IMR-90 (cell line): Measurements from ENCODE around the gene FXYD3. TPM values are rescaled to one million over a fixed set of nuclear protein-coding genes. Genes with fewer than 3 reads are reported as not detected.
A peak's percentile ranks its signal among the peaks of the same experiment; 100 is the strongest.

Source experiments
- ATAC-seq: fragments of 200-7000 bp; cut with Tn5 transposase; 2 replicates; pipeline ENCODE4 v1.9.1; 2020; ENCODE audit warnings: low read depth, mild to moderate bottlenecking, moderate library complexity
- BruUV-seq: library from RNA; stranded (reverse); fragments of 400-500 nt; replicated peaks from 2 replicates; lab custom pipeline; 2021; lab: Mats Ljungman, UMichigan
- CTCF ChIA-PET: fragments of 300-600 bp; formaldehyde crosslinking; extraction: SDS; loops from one replicate; lab custom pipeline; 2021; ENCODE audit warnings: antibody characterized with exemption; lab: Yijun Ruan, JAX
- POLR2A ChIA-PET: fragments of 300-600 bp; sonication (Branson Sonifier 250); formaldehyde crosslinking; loops from one replicate; lab custom pipeline; 2022; ENCODE audit warnings: antibody characterized with exemption; ENCODE audit not compliant: unreplicated experiment; lab: Charles Lee
- DNase-seq: peaks from one replicate; pipeline ENCODE4 v3.0.0; 2013
- H2AFZ ChIP-seq: replicated peaks from 2 replicates; pipeline ENCODE3; 2013; ENCODE audit warnings: low read length, mild to moderate bottlenecking; ENCODE audit not compliant: poor library complexity
- H2AK5ac ChIP-seq: 2 replicates; pipeline ENCODE4 v1.6.1; 2013; ENCODE audit warnings: low read depth, low read length, inconsistent platforms
- H2AK9ac ChIP-seq: replicated peaks from 2 replicates; pipeline ENCODE3; 2013; ENCODE audit warnings: mild to moderate bottlenecking, low read depth, low read length, moderate library complexity; ENCODE audit not compliant: poor library complexity
- H2BK120ac ChIP-seq: 2 replicates; pipeline ENCODE4 v1.6.1; 2013; ENCODE audit warnings: low read depth, low read length, inconsistent platforms
- H2BK15ac ChIP-seq: 3 replicates; pipeline ENCODE4 v1.6.1; 2013; ENCODE audit warnings: low read depth, low read length, inconsistent platforms
- H2BK20ac ChIP-seq: 2 replicates; pipeline ENCODE4 v1.6.1; 2013; ENCODE audit warnings: low read depth, mild to moderate bottlenecking, inconsistent platforms, low read length, moderate library complexity
- H2BK5ac ChIP-seq: 2 replicates; pipeline ENCODE4 v1.6.1; 2013; ENCODE audit warnings: mild to moderate bottlenecking, low read depth, low read length, inconsistent platforms; ENCODE audit not compliant: poor library complexity, severe bottlenecking
- H3K14ac ChIP-seq: replicated peaks from 2 replicates; pipeline ENCODE4 v1.6.1; 2013; ENCODE audit warnings: low read depth, low read length, inconsistent platforms
- H3K18ac ChIP-seq: 2 replicates; pipeline ENCODE4 v1.6.1; 2013; ENCODE audit warnings: low read depth, low read length, control low read depth
- H3K23ac ChIP-seq: 2 replicates; pipeline ENCODE4 v1.6.1; 2013; ENCODE audit warnings: low read depth, low read length, inconsistent platforms
- H3K27ac ChIP-seq: 2 replicates; pipeline ENCODE4 v1.5.1; 2013; ENCODE audit warnings: mild to moderate bottlenecking, control low read depth, low read length; ENCODE audit not compliant: insufficient read depth
- H3K27me3 ChIP-seq: 2 replicates; pipeline ENCODE4 v1.6.1; 2013; ENCODE audit warnings: low read length; ENCODE audit not compliant: control insufficient read depth, insufficient read depth
- H3K36me3 ChIP-seq: 2 replicates; pipeline ENCODE4 v1.6.1; 2013; ENCODE audit warnings: low read length, mixed read lengths; ENCODE audit not compliant: control insufficient read depth, insufficient read depth
- H3K4ac ChIP-seq: 2 replicates; pipeline ENCODE4 v1.6.1; 2013; ENCODE audit warnings: low read depth, low read length, inconsistent platforms
- H3K4me1 ChIP-seq: 2 replicates; pipeline ENCODE4 v1.6.1; 2013; ENCODE audit warnings: low read length, mixed read lengths; ENCODE audit not compliant: control insufficient read depth, insufficient read depth
- H3K4me2 ChIP-seq: 2 replicates; pipeline ENCODE4 v1.6.1; 2013; ENCODE audit warnings: low read depth, mild to moderate bottlenecking, control low read depth, low read length, moderate library complexity
- H3K4me3 ChIP-seq: 2 replicates; pipeline ENCODE4 v1.5.1; 2013; ENCODE audit warnings: low read depth, mild to moderate bottlenecking, control low read depth, low read length, moderate library complexity; ENCODE audit not compliant: insufficient read depth
- H3K56ac ChIP-seq: 2 replicates; pipeline ENCODE4 v1.6.1; 2013; ENCODE audit warnings: low read length, inconsistent platforms; ENCODE audit not compliant: insufficient read depth; ENCODE audit errors: extremely low read depth
- H3K79me1 ChIP-seq, 2 experiments: 2 replicates each; pipeline ENCODE4 v1.6.1; 2013; ENCODE audit warnings: low read length in 2 of 2, inconsistent platforms in 1 of 2, low read depth in 1 of 2
- H3K9ac ChIP-seq: 2 replicates; pipeline ENCODE4 v1.6.1; 2013; ENCODE audit warnings: low read depth, low read length, control low read depth
- H3K9me1 ChIP-seq: 2 replicates; pipeline ENCODE4 v1.6.1; 2013; ENCODE audit warnings: low read length, inconsistent platforms; ENCODE audit not compliant: insufficient read depth
- H3K9me3 ChIP-seq: 2 replicates; pipeline ENCODE4 v1.6.1; 2013; ENCODE audit warnings: low read length; ENCODE audit not compliant: control insufficient read depth, insufficient read depth
- H4K20me1 ChIP-seq: 2 replicates; pipeline ENCODE4 v1.6.1; 2013; ENCODE audit warnings: low read length, inconsistent platforms; ENCODE audit not compliant: insufficient read depth
- H4K5ac ChIP-seq: 2 replicates; pipeline ENCODE4 v1.6.1; 2013; ENCODE audit warnings: mild to moderate bottlenecking, low read depth, low read length, control low read depth
- H4K8ac ChIP-seq, 2 experiments: 2 replicates each; pipeline ENCODE4 v1.6.1; 2013; ENCODE audit warnings: low read depth in 2 of 2, low read length in 2 of 2, control low read depth in 1 of 2, inconsistent platforms in 1 of 2
- H4K91ac ChIP-seq: 2 replicates; pipeline ENCODE4 v1.6.1; 2013; ENCODE audit warnings: low read depth, low read length, inconsistent platforms; ENCODE audit not compliant: insufficient read depth
- MAZ ChIP-seq: IDR thresholded peaks from 2 replicates; pipeline ENCODE4 v1.6.1; 2012; ENCODE audit warnings: low read depth, mild to moderate bottlenecking, low read length, improper control_type of control experiment, moderate library complexity, borderline replicate concordance
- RAD21 ChIP-seq: IDR thresholded peaks from 2 replicates; pipeline ENCODE4 v1.6.1; 2012; ENCODE audit warnings: low read length, improper control_type of control experiment
- WGBS, 2 experiments: methylation state at CpG; one replicate each; pipeline versions ENCODE4 v1.1.5 to v1.1.7; 2013; ENCODE audit warnings: missing lambda C conversion rate in 2 of 2; ENCODE audit not compliant: insufficient read length in 1 of 2; ENCODE audit errors: extremely low coverage in 2 of 2; 5-methylcytosine and 5-hydroxymethylcytosine counted together
- dilution Hi-C: fragments of 300-500 bp; cut with HindIII; formaldehyde crosslinking; loops from one replicate; pipeline ENCODE4 v1.14.3; 2018; ENCODE audit warnings: low sequenced_read_pairs; ENCODE audit not compliant: unreplicated experiment
- in situ Hi-C: fragments of 300-500 bp; cut with MboI; formaldehyde crosslinking; loops from 3 replicates; pipeline ENCODE4 v1.14.3; 2019; ENCODE audit warnings: low sequenced_read_pairs, inconsistent platforms, mixed read lengths
- intact Hi-C: fragments of 100-400 bp; cut with micrococcal nuclease; formaldehyde crosslinking; loops from 2 replicates; pipeline ENCODE4 v1.10.0; 2022
- polyA plus RNA-seq, 3 experiments: library from polyadenylated mRNA; depleted of rRNA; stranded (reverse); fragments of >200 nt; gene quantifications; 2 replicates each; pipeline ENCODE4 v1.2.3, GENCODE V29; 2012; ENCODE audit warnings: low replicate concordance in 1 of 3
- total RNA-seq: library from RNA; depleted of rRNA; stranded (reverse); fragments of >200 nt; gene quantifications from 2 replicates; pipeline ENCODE4 v1.2.3, GENCODE V29; 2012
- TF ChIP-seq, protein P1 (sequence below): conservative IDR thresholded peaks from 2 replicates; pipeline ENCODE4 v1.5.1; 2012; ENCODE audit warnings: mild to moderate bottlenecking, low read depth, low read length, improper control_type of control experiment

The FXYD3 gene
- total and polyA plus RNA-seq, 2 of the 4 experiments (the other 2 are of a cell fraction) = not detected

DNA sequence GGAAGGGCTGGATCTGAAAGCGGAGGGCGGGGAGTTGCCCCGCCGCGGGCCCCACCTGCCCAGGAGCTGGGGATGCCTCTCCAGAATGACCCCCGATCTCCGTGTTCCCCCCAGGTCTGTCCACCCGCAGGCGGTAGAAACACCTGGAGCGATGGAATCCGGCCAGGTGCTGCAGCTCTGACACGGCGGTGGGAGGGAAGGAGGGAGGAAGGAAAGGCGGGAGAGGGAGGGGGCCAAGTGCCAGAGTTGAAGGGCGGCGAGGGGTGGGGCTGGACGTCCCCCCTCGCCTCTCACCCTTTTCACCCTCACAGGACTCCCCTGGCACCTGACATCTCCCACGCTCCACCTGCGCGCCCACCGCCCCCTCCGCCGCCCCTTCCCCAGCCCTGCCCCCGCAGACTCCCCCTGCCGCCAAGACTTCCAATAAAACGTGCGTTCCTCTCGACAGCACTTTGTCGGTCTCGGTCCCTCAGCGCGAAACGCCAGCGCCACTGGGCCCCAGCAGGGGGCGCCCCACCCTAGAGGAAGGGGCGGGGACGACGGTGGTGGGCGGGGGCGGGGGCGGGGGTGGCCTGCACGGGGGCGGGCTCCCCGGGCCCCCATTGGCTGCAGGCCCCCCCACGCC, 27.1 kb downstream of the FXYD3 start:
- Histone ChIP-seq H4K8ac (no peak overlapping the region), H2AFZ (peak overlapping the region; percentile 66), H3K14ac (no peak overlapping the region), H2BK20ac (no peak overlapping the region), H3K4me2 (0 out of 2 replicates have a peak overlapping the region, but pooled peaks have one; percentile 22), H3K4me3 (no peak overlapping the region), H3K56ac (no peak overlapping the region), H2BK15ac (no peak overlapping the region), H3K18ac (no peak overlapping the region), H3K79me1 (no peaks in the 10 kb centered on the region), H4K20me1 (no peaks in the 10 kb centered on the region), H3K4ac (no peak overlapping the region), H3K4me1 (peaks cover 18% of the 10 kb centered on the region), H4K91ac (no peak overlapping the region), H3K9me3 (no peaks in the 10 kb centered on the region), H2BK5ac (no peak overlapping the region), H3K27me3 (peaks cover 31% of the 10 kb centered on the region), H3K9me1 (peaks cover 3% of the 10 kb centered on the region; the same call in 1 of the 2 replicates), H3K9ac (no peak overlapping the region), H2AK9ac (peak overlapping the region; percentile 18), H3K23ac (no peak overlapping the region), H2AK5ac (no peak overlapping the region), H2BK120ac (no peak overlapping the region), H3K36me3 (no peaks in the 10 kb centered on the region), H4K5ac (no peak overlapping the region), H3K27ac (no peak overlapping the region)
- dilution Hi-C loops (no loop called here), intact Hi-C loops (loop anchor here (5.0 kb wide), 1 partner anchor 125 kb away; the partner anchor contains the start of gene USF2), in situ Hi-C loops (no loop called here)
- no TSS peak for BruUV-seq
- DNase-seq = no peak
- peak; percentile 12; the same call in 1 of the 2 replicates for ATAC-seq
- ChIA-PET POLR2A (interaction anchor here (0.7 kb wide), 1 partner anchor 10 kb away, joined by 5 read pairs; no protein-coding TSS in a partner anchor), CTCF (interaction anchor here (0.6 to 2.1 kb wide), 3 partner anchors 76 to 270 kb away, joined by 5 to 10 read pairs (median 6); no protein-coding TSS in a partner anchor)
- no CpG with 5 or more reads among the region's 46 CpGs for WGBS, 2 experiments
- TF ChIP-seq RAD21 (no peak; the same call in 1 of the 2 replicates), MAZ (0 out of 2 replicates have a peak, but pooled peaks have one; percentile 28)
- TF ChIP-seq, protein P1, sequence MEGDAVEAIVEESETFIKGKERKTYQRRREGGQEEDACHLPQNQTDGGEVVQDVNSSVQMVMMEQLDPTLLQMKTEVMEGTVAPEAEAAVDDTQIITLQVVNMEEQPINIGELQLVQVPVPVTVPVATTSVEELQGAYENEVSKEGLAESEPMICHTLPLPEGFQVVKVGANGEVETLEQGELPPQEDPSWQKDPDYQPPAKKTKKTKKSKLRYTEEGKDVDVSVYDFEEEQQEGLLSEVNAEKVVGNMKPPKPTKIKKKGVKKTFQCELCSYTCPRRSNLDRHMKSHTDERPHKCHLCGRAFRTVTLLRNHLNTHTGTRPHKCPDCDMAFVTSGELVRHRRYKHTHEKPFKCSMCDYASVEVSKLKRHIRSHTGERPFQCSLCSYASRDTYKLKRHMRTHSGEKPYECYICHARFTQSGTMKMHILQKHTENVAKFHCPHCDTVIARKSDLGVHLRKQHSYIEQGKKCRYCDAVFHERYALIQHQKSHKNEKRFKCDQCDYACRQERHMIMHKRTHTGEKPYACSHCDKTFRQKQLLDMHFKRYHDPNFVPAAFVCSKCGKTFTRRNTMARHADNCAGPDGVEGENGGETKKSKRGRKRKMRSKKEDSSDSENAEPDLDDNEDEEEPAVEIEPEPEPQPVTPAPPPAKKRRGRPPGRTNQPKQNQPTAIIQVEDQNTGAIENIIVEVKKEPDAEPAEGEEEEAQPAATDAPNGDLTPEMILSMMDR = peak; percentile 44
